ENCODE measurements around the gene ATP5PD.
"Not testable (repeated sequence)": the region's sequence is repeated elsewhere in the genome, so short reads cannot be mapped to it uniquely, and the experiment has no call there.

Gene ATP5PD

GRCh38 chr17:75077072-75077495, 30.3 kb upstream of the ATP5PD start:
- no peak for DNase-seq

- no peak for DNase-seq
These were observed 29.0 kb upstream of the ATP5PD start for GRCh38 chr17:75075597-75076336.

GRCh38 chr17:75074532-75074931, 27.8 kb upstream of the ATP5PD start:
- DNase-seq = no peak

GRCh38 chr17:75073618-75074047, 26.9 kb upstream of the ATP5PD start:
- DNase-seq = no peak

GRCh38 chr17:75072909-75073308, 26.1 kb upstream of the ATP5PD start:
- not testable (repeated sequence) for DNase-seq

GRCh38 chr17:75071478-75072271, 24.9 kb upstream of the ATP5PD start:
- not testable (repeated sequence) for DNase-seq

GRCh38 chr17:75069783-75070182, 23.0 kb upstream of the ATP5PD start:
- no peak for DNase-seq

GRCh38 chr17:75068750-75069149, 22.0 kb upstream of the ATP5PD start:
- no peak for DNase-seq

GRCh38 chr17:75067856-75068255, 21.1 kb upstream of the ATP5PD start:
- no peak for DNase-seq

- DNase-seq = no peak
These were observed 18.9 kb upstream of the ATP5PD start for GRCh38 chr17:75065562-75066151.

GRCh38 chr17:75064867-75065561, 18.2 kb upstream of the ATP5PD start:
- DNase-seq = no peak

- DNase-seq = no peak
These were observed 17.7 kb upstream of the ATP5PD start for GRCh38 chr17:75064460-75064859.

- DNase-seq = no peak
These were observed 17.3 kb upstream of the ATP5PD start for GRCh38 chr17:75064040-75064439.

- no peak for DNase-seq
These were observed 16.9 kb upstream of the ATP5PD start for GRCh38 chr17:75063626-75064025.

GRCh38 chr17:75063201-75063600, 16.4 kb upstream of the ATP5PD start:
- DNase-seq = no peak

GRCh38 chr17:75061618-75062017, 14.8 kb upstream of the ATP5PD start:
- DNase-seq = no peak

GRCh38 chr17:75061055-75061438, 14.3 kb upstream of the ATP5PD start:
- DNase-seq = no peak

- no peak for DNase-seq
These were observed 13.8 kb upstream of the ATP5PD start for GRCh38 chr17:75060434-75061054.

GRCh38 chr17:75059369-75060345, 12.9 kb upstream of the ATP5PD start:
- DNase-seq = no peak

GRCh38 chr17:75051941-75052340, 5.2 kb upstream of the ATP5PD start:
- DNase-seq = no peak

- DNase-seq = no peak
These were observed 2.9 kb upstream of the ATP5PD start for GRCh38 chr17:75049706-75050105.

GRCh38 chr17:75049057-75049456, 2.3 kb upstream of the ATP5PD start:
- DNase-seq = no peak
